Neural progenitor cell (in vitro differentiated cells): ENCODE results near the gene BCL2L11.

ENCODE experiments used
- CTCF ChIP-seq: fragments of 200-600 bp; sonication (generic); IDR thresholded peaks from 2 replicates; pipeline ENCODE4 v1.5.1; 2017; ENCODE audit warnings: antibody characterized with exemption, mild to moderate bottlenecking
- EZH2 ChIP-seq: fragments of 200-600 bp; sonication (generic); IDR thresholded peaks from 2 replicates; pipeline ENCODE4 v1.6.1; 2017; ENCODE audit warnings: antibody characterized with exemption, mild to moderate bottlenecking, moderate library complexity
- EZH2phosphoT487 ChIP-seq: fragments of 200-600 bp; sonication (generic); IDR thresholded peaks from 2 replicates; pipeline ENCODE4 v1.6.1; 2017; ENCODE audit warnings: antibody characterized with exemption

GRCh38 chr2:111172666-111173065 lies 52.0 kb downstream of the BCL2L11 start:
- TF ChIP-seq CTCF (no peak), EZH2 (no peak), EZH2phosphoT487 (no peak)
